HepG2 (cell line): ENCODE measurements around the gene EOGT. TPM values are rescaled to one million over a fixed set of nuclear protein-coding genes. Genes with fewer than 3 reads are reported as not detected.

Experiments used
- ATAC-seq: fragments of 200-7000 bp; cut with Tn5 transposase; 3 replicates; pipeline ENCODE4 v1.9.1; 2020; ENCODE audit warnings: mild to moderate bottlenecking, moderate library complexity
- BruUV-seq: library from RNA; stranded (reverse); fragments of 400-500 nt; replicated peaks from 2 replicates; lab custom pipeline; 2021; lab: Mats Ljungman, UMichigan
- CTCF ChIA-PET: fragments of 300-600 bp; formaldehyde crosslinking; extraction: SDS; loops from one replicate; lab custom pipeline; 2021; ENCODE audit warnings: low total read pairs, inconsistent platforms, low intra/inter-chr PET ratio; lab: Yijun Ruan, JAX
- POLR2A ChIA-PET: fragments of 350-600 bp; sonication (Branson Sonifier 250); formaldehyde crosslinking; loops from one replicate; lab custom pipeline; 2020; ENCODE audit warnings: antibody characterized with exemption, inconsistent platforms; lab: Yijun Ruan, JAX
- DNase-seq: peaks from one replicate; pipeline ENCODE4 v3.0.0-alpha.2; 2015; ENCODE audit warnings: low spot score
- FAIRE-seq: peaks from 3 replicates; lab custom pipeline; 2011; peaks lifted over from hg19 to GRCh38; lab: Jason Lieb, UNC
- H2AFZ ChIP-seq: one replicate; pipeline ENCODE4 v1.6.1; 2011; ENCODE audit warnings: low read length, inconsistent platforms
- H3K27ac ChIP-seq: fragments of 300-600 bp; 3 replicates; pipeline ENCODE4 v1.8.0; 2011; ENCODE audit warnings: mixed run types, mild to moderate bottlenecking, mixed read lengths, low read length, inconsistent platforms; ENCODE audit not compliant: insufficient read depth; ENCODE audit errors: extremely low read length
- H3K27me3 ChIP-seq, 2 experiments: fragments of 200-600 bp in 1 of 2; 2 replicates in 1 of 2; 3 replicates in 1 of 2; pipeline versions ENCODE4 v1.6.0 to v1.8.0; 2011; ENCODE audit warnings: low read length in 2 of 2, mild to moderate bottlenecking in 2 of 2, moderate library complexity in 2 of 2, inconsistent platforms in 1 of 2; ENCODE audit not compliant: insufficient read depth in 2 of 2, control insufficient read depth in 1 of 2
- H3K36me3 ChIP-seq, 2 experiments: fragments of 200-600 bp in 1 of 2; replicated peaks in 1 of 2; 2 replicates in 1 of 2; 3 replicates in 1 of 2; pipeline versions ENCODE4 v1.5.1 to v1.8.0; 2011; ENCODE audit warnings: low read length in 2 of 2, inconsistent platforms in 1 of 2; ENCODE audit not compliant: insufficient read depth in 2 of 2, control insufficient read depth in 1 of 2
- H3K4me1 ChIP-seq: 2 replicates; pipeline ENCODE4 v1.5.1; 2012; ENCODE audit warnings: low read length, inconsistent platforms; ENCODE audit not compliant: insufficient read depth
- H3K4me2 ChIP-seq: 2 replicates; pipeline ENCODE4 v1.6.0; 2011; ENCODE audit warnings: low read depth, low read length, inconsistent platforms
- H3K4me3 ChIP-seq, 3 experiments: fragments of 200-600 bp in 1 of 3; sonication (generic), shearing (Covaris generic) in 1 of 3; replicated peaks in 1 of 3; 2 replicates each; pipeline ENCODE4 v1.5.1; 2011 to 2016; ENCODE audit warnings: low read length in 3 of 3, inconsistent platforms in 2 of 3, low read depth in 2 of 3, mild to moderate bottlenecking in 2 of 3, control low read depth in 1 of 3, mixed read lengths in 1 of 3; ENCODE audit not compliant: insufficient read depth in 1 of 3
- H3K79me2 ChIP-seq: one replicate; pipeline ENCODE4 v1.6.1; 2011; ENCODE audit warnings: low read length, inconsistent platforms; ENCODE audit not compliant: insufficient read depth
- H3K9ac ChIP-seq: 2 replicates; pipeline ENCODE4 v1.6.0; 2011; ENCODE audit warnings: mild to moderate bottlenecking, low read depth, low read length, inconsistent platforms; ENCODE audit not compliant: insufficient read depth
- H3K9me3 ChIP-seq: 2 replicates; pipeline ENCODE4 v1.5.1; 2012; ENCODE audit warnings: mild to moderate bottlenecking, low read length
- H4K20me1 ChIP-seq: 2 replicates; pipeline ENCODE4 v1.6.0; 2011; ENCODE audit warnings: inconsistent platforms, mild to moderate bottlenecking, low read length, moderate library complexity; ENCODE audit not compliant: insufficient read depth
- AGO1 ChIP-seq: fragments of 200-400 bp; formaldehyde crosslinking; IDR thresholded peaks from 2 replicates; pipeline ENCODE4 v1.6.1; 2017; ENCODE audit warnings: mild to moderate bottlenecking, low read depth, low read length, moderate library complexity; ENCODE audit not compliant: poor library complexity, severe bottlenecking
- CEBPB ChIP-seq: IDR thresholded peaks from 2 replicates; pipeline ENCODE4 v1.6.1; 2011; ENCODE audit warnings: low read depth, low read length, improper control_type of control experiment, borderline replicate concordance
- FOXP1 ChIP-seq, 2 experiments: fragments of 450-650 bp in 1 of 2; IDR thresholded peaks; 2 replicates each; pipeline ENCODE4 v1.6.1; 2017 to 2018; ENCODE audit warnings: antibody characterized with exemption in 1 of 2
- KDM5A ChIP-seq: fragments of 200-600 bp; sonication (generic); IDR thresholded peaks from 2 replicates; pipeline ENCODE4 v1.7.0; 2018; ENCODE audit warnings: antibody characterized with exemption, mild to moderate bottlenecking, low read length, borderline replicate concordance
- KLF6 ChIP-seq: IDR thresholded peaks from 2 replicates; pipeline ENCODE4 v1.8.0; 2016; ENCODE audit warnings: missing biosample characterization, missing genetic modification reagents
- MTA3 ChIP-seq: sonication (generic); formaldehyde crosslinking; IDR thresholded peaks from 2 replicates; pipeline ENCODE4 v1.4.0; 2020; ENCODE audit warnings: missing genetic modification reagents
- POLR2G ChIP-seq: fragments of 200-400 bp; formaldehyde crosslinking; IDR thresholded peaks from 2 replicates; pipeline ENCODE4 v1.6.1; 2018; ENCODE audit warnings: mild to moderate bottlenecking, low read depth, low read length, moderate library complexity
- SNRNP70 ChIP-seq: fragments of 200-400 bp; formaldehyde crosslinking; IDR thresholded peaks from 2 replicates; pipeline ENCODE4 v1.6.1; 2017; ENCODE audit warnings: mild to moderate bottlenecking, low read depth, low read length, moderate library complexity
- ZBTB42 ChIP-seq: sonication (generic); formaldehyde crosslinking; IDR thresholded peaks from 2 replicates; pipeline ENCODE4 v1.5.0; 2020; ENCODE audit warnings: mild to moderate bottlenecking, missing genetic modification reagents
- ZNF230 ChIP-seq: sonication (generic); formaldehyde crosslinking; IDR thresholded peaks from 2 replicates; pipeline ENCODE4 v1.4.0; 2020; ENCODE audit warnings: mild to moderate bottlenecking, missing genetic modification reagents
- ZNF777 ChIP-seq: sonication (generic); formaldehyde crosslinking; IDR thresholded peaks from 2 replicates; pipeline ENCODE4 v1.4.0; 2020; ENCODE audit warnings: missing genetic modification reagents
- ZNF850 ChIP-seq: sonication (generic); formaldehyde crosslinking; conservative IDR thresholded peaks from 2 replicates; pipeline ENCODE4 v1.9.0; 2021; ENCODE audit warnings: mild to moderate bottlenecking, missing genetic modification reagents
- ZSCAN12 ChIP-seq: sonication (generic); formaldehyde crosslinking; IDR thresholded peaks from 2 replicates; pipeline ENCODE4 v1.9.0; 2021; ENCODE audit warnings: mild to moderate bottlenecking, missing genetic modification reagents
- WGBS: methylation state at CpG from one replicate; pipeline ENCODE4 v1.1.6; 2017; ENCODE audit warnings: low lambda C conversion rate; 5-methylcytosine and 5-hydroxymethylcytosine counted together
- in situ Hi-C: cut with HindIII; loops from 2 replicates; pipeline ENCODE4 v1.10.0; 2017; ENCODE audit warnings: low pct_unique_long_range_greater_than_20kb; ENCODE audit not compliant: extremely low pct_ligation_motif_present
- intact Hi-C: fragments of 100-400 bp; cut with micrococcal nuclease; formaldehyde crosslinking; loops from one replicate; pipeline ENCODE4 v1.10.0; 2022; ENCODE audit not compliant: unreplicated experiment
- polyA plus RNA-seq, 8 experiments: library from polyadenylated mRNA; depleted of rRNA in 3 of 8; stranded (reverse) in 7 of 8; unstranded in 1 of 8; fragments of >200 nt; fragmentation: Illumina TruSeq in 4 of 8; extraction: Trizol in 4 of 8; gene quantifications; 2 replicates each; pipeline versions ENCODE4 v1.2.1 to v1.2.3, GENCODE V29; 2011 to 2016; ENCODE audit warnings: low read depth in 4 of 8, missing spikeins in 1 of 8, mixed read lengths in 1 of 8; ENCODE audit not compliant: insufficient read depth in 1 of 8
- total RNA-seq, 5 experiments: library from RNA; depleted of rRNA; stranded (reverse); fragments of >200 nt; fragmentation: Illumina TruSeq; extraction: Trizol; gene quantifications; 2 replicates each; pipeline ENCODE4 v1.2.3, GENCODE V29; 2016; ENCODE audit warnings: low read depth in 1 of 5
- TF ChIP-seq, protein P1 (sequence below): IDR thresholded peaks from 2 replicates; pipeline ENCODE4 v1.6.1; 2016; ENCODE audit warnings: low read depth, control low read depth

The EOGT gene
- total and polyA plus RNA-seq, 2 of the 13 experiments (the other 11 are each of a cell fraction or from before 2014, with no cell fraction given): 4.5 to 18.6 TPM

DNA sequence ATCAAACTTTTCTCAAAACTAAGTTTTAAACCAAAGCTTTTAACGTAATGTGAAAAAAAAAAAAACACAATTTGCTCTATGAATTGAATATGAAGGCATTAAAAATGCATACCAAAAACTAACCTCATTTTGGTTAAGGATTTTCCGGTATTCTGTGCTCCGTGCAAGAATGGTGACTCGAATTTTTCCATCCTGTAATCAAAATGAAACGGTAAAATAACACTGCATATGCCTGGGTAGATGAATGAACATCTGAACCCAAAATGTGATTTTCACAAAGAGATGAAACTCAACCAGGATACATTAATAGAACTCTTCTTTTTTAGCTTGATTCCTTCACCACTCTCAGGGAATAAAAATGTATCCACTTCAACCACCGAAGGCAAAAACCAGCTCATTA lies 26.2 kb downstream of the EOGT start:
- 78% methylated on average over 6 of the region's 6 CpGs for WGBS
- no peak overlapping the region for H3K9ac ChIP-seq
- BruUV-seq: no TSS peak
- FAIRE-seq (no peak), ATAC-seq (no peak), DNase-seq (no peak)
- H3K4me3 ChIP-seq: no peak overlapping the region
- no peaks in the 10 kb centered on the region for H3K79me2 ChIP-seq
- H2AFZ ChIP-seq: no peak overlapping the region
- H3K4me2 ChIP-seq: no peak overlapping the region
- H3K9me3 ChIP-seq: no peaks in the 10 kb centered on the region
- no peaks in the 10 kb centered on the region for H3K4me1 ChIP-seq
- no peak overlapping the region for H3K27ac ChIP-seq
- no peaks in the 10 kb centered on the region for H4K20me1 ChIP-seq
- intact Hi-C loops: no loop called here
- no peak for TF ChIP-seq AGO1
- no peak for TF ChIP-seq ZNF230 (CRISPR knock-in tag)
- TF ChIP-seq MTA3: no peak
- TF ChIP-seq, protein P1, sequence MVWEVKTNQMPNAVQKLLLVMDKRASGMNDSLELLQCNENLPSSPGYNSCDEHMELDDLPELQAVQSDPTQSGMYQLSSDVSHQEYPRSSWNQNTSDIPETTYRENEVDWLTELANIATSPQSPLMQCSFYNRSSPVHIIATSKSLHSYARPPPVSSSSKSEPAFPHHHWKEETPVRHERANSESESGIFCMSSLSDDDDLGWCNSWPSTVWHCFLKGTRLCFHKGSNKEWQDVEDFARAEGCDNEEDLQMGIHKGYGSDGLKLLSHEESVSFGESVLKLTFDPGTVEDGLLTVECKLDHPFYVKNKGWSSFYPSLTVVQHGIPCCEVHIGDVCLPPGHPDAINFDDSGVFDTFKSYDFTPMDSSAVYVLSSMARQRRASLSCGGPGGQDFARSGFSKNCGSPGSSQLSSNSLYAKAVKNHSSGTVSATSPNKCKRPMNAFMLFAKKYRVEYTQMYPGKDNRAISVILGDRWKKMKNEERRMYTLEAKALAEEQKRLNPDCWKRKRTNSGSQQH (CRISPR knock-in tag): no peak
- no peak for TF ChIP-seq ZNF850 (CRISPR knock-in tag)
- TF ChIP-seq FOXP1 (IDR thresholded peaks at IDR 0.05): no peak
- TF ChIP-seq FOXP1 (CRISPR knock-in tag; IDR thresholded peaks at IDR 0.05): no peak
- no peak for TF ChIP-seq ZBTB42
- TF ChIP-seq POLR2G: no peak
- no peak for TF ChIP-seq ZSCAN12 (CRISPR knock-in tag)
- TF ChIP-seq ZNF777 (CRISPR knock-in tag): no peak
- TF ChIP-seq CEBPB: no peak
- no peak for TF ChIP-seq KDM5A
- TF ChIP-seq KLF6 (CRISPR knock-in tag): no peak
- TF ChIP-seq SNRNP70: no peak
- in situ Hi-C loops: no loop called here
- H3K27me3 ChIP-seq: no peaks in the 10 kb centered on the region
- H3K36me3 ChIP-seq: peaks cover 1 to 23% of the 10 kb centered on the region in 2 experiments; a peak in 4 of 5 replicates
- POLR2A ChIA-PET: no interaction called here
- CTCF ChIA-PET: no interaction called here
